GM12878 (cell line): ENCODE data around the gene RALGPS1. TPM values are rescaled to one million over a fixed set of nuclear protein-coding genes. Genes with fewer than 3 reads are reported as not detected.

Source experiments
- ATAC-seq: fragments of 200-7000 bp; cut with Tn5 transposase; 3 replicates; pipeline ENCODE4 v1.9.1; 2020; ENCODE audit warnings: mild to moderate bottlenecking, moderate library complexity
- BruUV-seq: library from RNA; stranded (reverse); fragments of 400-500 nt; replicated peaks from 2 replicates; lab custom pipeline; 2021; lab: Mats Ljungman, UMichigan
- CTCF ChIA-PET: fragments of 300-600 bp; sonication (Branson Sonifier 250); formaldehyde crosslinking; extraction: SDS; loops from one replicate; lab custom pipeline; 2021; ENCODE audit warnings: inconsistent platforms; lab: Yijun Ruan, JAX
- POLR2A ChIA-PET: fragments of 350-600 bp; formaldehyde crosslinking; extraction: SDS; loops from one replicate; lab custom pipeline; 2021; ENCODE audit warnings: inconsistent platforms; lab: Charles Lee
- RAD21 ChIA-PET: fragments of 300-600 bp; sonication (Branson Sonifier 250); formaldehyde crosslinking; loops from one replicate; lab custom pipeline; 2023; ENCODE audit warnings: antibody characterized with exemption; ENCODE audit not compliant: unreplicated experiment; lab: Charles Lee
- SMC1A ChIA-PET: fragments of 300-600 bp; sonication (Branson Sonifier 250); formaldehyde crosslinking; loops from one replicate; lab custom pipeline; 2023; ENCODE audit not compliant: unreplicated experiment, uncharacterized antibody; lab: Charles Lee
- DNase-seq: peaks from one replicate; pipeline ENCODE4 v3.0.0-alpha.2; 2011; ENCODE audit warnings: low read depth, low spot score
- FAIRE-seq: peaks from 3 replicates; lab custom pipeline; 2011; peaks lifted over from hg19 to GRCh38; lab: Jason Lieb, UNC
- H2AFZ ChIP-seq: 2 replicates; pipeline ENCODE4 v1.6.0; 2011; ENCODE audit warnings: low read depth, low read length, control low read depth; ENCODE audit not compliant: control insufficient read depth
- H3K27ac ChIP-seq: 2 replicates; pipeline ENCODE4 v1.5.1; 2011; ENCODE audit warnings: control low read depth; ENCODE audit not compliant: control insufficient read depth, insufficient read depth
- H3K27me3 ChIP-seq, 2 experiments: replicated peaks in 1 of 2; 2 replicates each; pipeline versions ENCODE4 v1.6.0 to v1.6.1; 2011; ENCODE audit warnings: low read length in 1 of 2; ENCODE audit not compliant: control insufficient read depth in 2 of 2, insufficient read depth in 2 of 2
- H3K36me3 ChIP-seq, 2 experiments: 2 replicates each; pipeline ENCODE4 v1.5.1; 2011; ENCODE audit warnings: low read length in 1 of 2; ENCODE audit not compliant: control insufficient read depth in 2 of 2, insufficient read depth in 2 of 2
- H3K4me1 ChIP-seq: 2 replicates; pipeline ENCODE4 v1.6.1; 2011; ENCODE audit warnings: mild to moderate bottlenecking, low read length, moderate library complexity, mixed read lengths; ENCODE audit not compliant: control insufficient read depth, insufficient read depth
- H3K4me2 ChIP-seq: 2 replicates; pipeline ENCODE4 v1.6.0; 2011; ENCODE audit warnings: control low read depth; ENCODE audit not compliant: control insufficient read depth, insufficient read depth
- H3K4me3 ChIP-seq: fragments of 200-600 bp; sonication (generic); 2 replicates; pipeline ENCODE4 v1.5.1; 2016
- H3K79me2 ChIP-seq: 2 replicates; pipeline ENCODE4 v1.6.0; 2011; ENCODE audit warnings: low read length; ENCODE audit not compliant: control insufficient read depth, insufficient read depth
- H3K9ac ChIP-seq: 2 replicates; pipeline ENCODE4 v1.8.0; 2011; ENCODE audit warnings: low read length, control low read depth, mixed read lengths; ENCODE audit not compliant: control insufficient read depth, insufficient read depth
- H3K9me3 ChIP-seq: replicated peaks from 3 replicates; pipeline ENCODE4 v1.5.1; 2011; ENCODE audit warnings: mild to moderate bottlenecking, low read length; ENCODE audit not compliant: control insufficient read depth, insufficient read depth
- H4K20me1 ChIP-seq: 2 replicates; pipeline ENCODE4 v1.6.0; 2011; ENCODE audit not compliant: control insufficient read depth, insufficient read depth
- ASH2L ChIP-seq: fragments of 300-600, 200-600 bp; sonication (generic); IDR thresholded peaks from 2 replicates; pipeline ENCODE4 v1.6.1; 2017; ENCODE audit warnings: low read depth, mild to moderate bottlenecking, borderline replicate concordance
- CBX5 ChIP-seq: sonication (generic); IDR thresholded peaks from 2 replicates; pipeline ENCODE4 v1.6.1; 2016; ENCODE audit warnings: low read depth, moderate library complexity, mild to moderate bottlenecking, inconsistent platforms
- CTCF ChIP-seq, 3 experiments: IDR thresholded peaks in 2 of 3; conservative IDR thresholded peaks in 1 of 3; 2 replicates each; pipeline ENCODE4 v1.5.1; 2011; ENCODE audit warnings: low read depth in 3 of 3, low read length in 3 of 3, mild to moderate bottlenecking in 3 of 3, control low read depth in 2 of 3, moderate library complexity in 2 of 3, inconsistent platforms in 1 of 3, mixed read lengths in 1 of 3; ENCODE audit not compliant: control insufficient read depth in 2 of 3, insufficient read depth in 1 of 3; ENCODE audit errors: extremely low read depth in 1 of 3
- ETV6 ChIP-seq, 2 experiments: fragments of 450-650 bp in 1 of 2; IDR thresholded peaks in 1 of 2; conservative IDR thresholded peaks in 1 of 2; 2 replicates each; pipeline ENCODE4 v1.6.1; 2014; ENCODE audit warnings: antibody characterized with exemption in 1 of 2, borderline replicate concordance in 1 of 2, low read depth in 1 of 2, mild to moderate bottlenecking in 1 of 2, moderate library complexity in 1 of 2
- FOXM1 ChIP-seq: IDR thresholded peaks from 2 replicates; pipeline ENCODE4 v1.6.1; 2012; ENCODE audit warnings: low read depth, mild to moderate bottlenecking, inconsistent platforms, low read length, moderate library complexity
- HCFC1 ChIP-seq: fragments of 150-350 bp; IDR thresholded peaks from 2 replicates; pipeline ENCODE4 v1.6.1; 2014; ENCODE audit warnings: low read length
- HDAC6 ChIP-seq: fragments of 200-600 bp; sonication (generic); IDR thresholded peaks from one replicate; pipeline ENCODE4 v1.8.0; 2017; ENCODE audit warnings: antibody characterized with exemption; ENCODE audit not compliant: unreplicated experiment
- MAX ChIP-seq: IDR thresholded peaks from 2 replicates; pipeline ENCODE4 v1.6.1; 2012; ENCODE audit warnings: low read depth, low read length, improper control_type of control experiment
- MEF2B ChIP-seq: fragments of 450-650 bp; IDR thresholded peaks from 2 replicates; pipeline ENCODE4 v1.6.1; 2018; ENCODE audit warnings: mild to moderate bottlenecking, moderate library complexity; ENCODE audit not compliant: partially characterized antibody, poor library complexity, severe bottlenecking
- NFYB ChIP-seq: IDR thresholded peaks from 2 replicates; pipeline ENCODE4 v1.6.1; 2011; ENCODE audit warnings: low read depth, mild to moderate bottlenecking, low read length, improper control_type of control experiment, moderate library complexity; ENCODE audit not compliant: insufficient read depth
- NR2C2 ChIP-seq: IDR thresholded peaks from 2 replicates; pipeline ENCODE4 v1.6.1; 2011; ENCODE audit warnings: borderline replicate concordance, low read depth; ENCODE audit not compliant: control insufficient read depth, insufficient read length
- PAX5 ChIP-seq: IDR thresholded peaks from 2 replicates; pipeline ENCODE4 v1.6.1; 2011; ENCODE audit warnings: low read depth, low read length, borderline replicate concordance
- STAT3 ChIP-seq: IDR thresholded peaks from 2 replicates; pipeline ENCODE4 v1.6.1; 2011; ENCODE audit warnings: low read depth, low read length, improper control_type of control experiment
- ZSCAN29 ChIP-seq: fragments of 450-650 bp; IDR thresholded peaks from 2 replicates; pipeline ENCODE4 v1.6.1; 2017; ENCODE audit warnings: mild to moderate bottlenecking, moderate library complexity
- WGBS: methylation state at CpG from one replicate; pipeline ENCODE4 v1.1.6; 2016; ENCODE audit warnings: low lambda C conversion rate; ENCODE audit not compliant: insufficient replicate concordance, insufficient coverage; ENCODE audit errors: missing lambda C conversion rate; 5-methylcytosine and 5-hydroxymethylcytosine counted together
- in situ Hi-C: fragments of 300-500 bp; cut with MboI; formaldehyde crosslinking; loops from 9 replicates; pipeline ENCODE4 v1.14.3; 2018; ENCODE audit warnings: mixed read lengths
- intact Hi-C: fragments of 100-400 bp; cut with micrococcal nuclease; formaldehyde crosslinking; loops from one replicate; pipeline ENCODE4 v1.14.2; 2022; ENCODE audit not compliant: unreplicated experiment
- polyA plus RNA-seq, 11 experiments: library from polyadenylated mRNA; depleted of rRNA in 4 of 11; unstranded in 6 of 11; stranded (reverse) in 5 of 11; fragments of >200 nt; fragmentation: Nextera tagmentation in 4 of 11; fragmentation: Illumina TruSeq in 1 of 11; extraction: Ambion mirVana in 4 of 11; extraction: Trizol in 1 of 11; gene quantifications; 1 replicate in 1 of 11; 2 replicates in 10 of 11; pipeline versions ENCODE4 v1.2.1 to v1.2.3, GENCODE V29; 2011 to 2016; ENCODE audit warnings: inconsistent platforms in 2 of 11, missing spikeins in 2 of 11, low read depth in 1 of 11
- total RNA-seq, 4 experiments: library from RNA; depleted of rRNA in 3 of 4; stranded (reverse); fragments of >200 nt in 3 of 4; fragmentation: Illumina TruSeq in 1 of 4; extraction: Trizol in 1 of 4; gene quantifications; 2 replicates each; pipeline versions ENCODE4 v1.2.1 to v1.2.3, GENCODE V29; 2013 to 2021

RALGPS1 gene
- total and polyA plus RNA-seq, 10 of the 15 experiments (the other 5 are each of a cell fraction or from before 2014, with no cell fraction given) = 0.13 to 5.6 (median 2.7) TPM

GRCh38 chr9:127221695-127222094, 307.1 kb downstream of the RALGPS1 start:
- H3K27me3 ChIP-seq = peaks cover 0 to 2% of the 10 kb centered on the region in 2 experiments; a peak in 2 of 4 replicates
- H3K36me3 ChIP-seq = no peaks in the 10 kb centered on the region
- BruUV-seq = no TSS peak
- intact Hi-C loops (no loop called here), in situ Hi-C loops (no loop called here)
- no peak overlapping the region for H2AFZ ChIP-seq
- no peaks in the 10 kb centered on the region for H4K20me1 ChIP-seq
- DNase-seq (no peak), ATAC-seq (no peak), FAIRE-seq (peak; percentile 69)
- no peak overlapping the region for H3K27ac ChIP-seq
- peaks cover 27% of the 10 kb centered on the region for H3K4me1 ChIP-seq
- H3K9me3 ChIP-seq = no peaks in the 10 kb centered on the region
- POLR2A ChIA-PET = no interaction called here
- 0% methylated on average over 2 of the region's 2 CpGs for WGBS
- H3K79me2 ChIP-seq = no peaks in the 10 kb centered on the region
- no peak for TF ChIP-seq MEF2B
- no peak for TF ChIP-seq FOXM1
- TF ChIP-seq PAX5 = no peak
- no peak for TF ChIP-seq NR2C2
- CTCF ChIA-PET = no interaction called here
- no peak overlapping the region for H3K4me3 ChIP-seq
- H3K4me2 ChIP-seq = no peak overlapping the region
- H3K9ac ChIP-seq = no peak overlapping the region
- SMC1A ChIA-PET = no interaction called here
- RAD21 ChIA-PET = interaction anchor here (1.0 kb wide), 1 partner anchor 176 kb away, joined by 3 read pairs; the partner anchor contains the start of gene SLC2A8

GRCh38 chr9:127222388-127223095, 308.0 kb downstream of the RALGPS1 start:
- POLR2A ChIA-PET = no interaction called here
- Histone ChIP-seq H3K27me3 (peaks cover 0 to 2% of the 10 kb centered on the region in 2 experiments; a peak in 2 of 4 replicates), H3K4me3 (no peak overlapping the region), H2AFZ (no peak overlapping the region), H3K4me1 (peaks cover 27% of the 10 kb centered on the region), H3K27ac (no peak overlapping the region), H3K4me2 (no peak overlapping the region), H3K36me3 (no peaks in the 10 kb centered on the region), H3K9ac (no peak overlapping the region), H4K20me1 (no peaks in the 10 kb centered on the region), H3K9me3 (no peaks in the 10 kb centered on the region), H3K79me2 (no peaks in the 10 kb centered on the region)
- FAIRE-seq (no peak), DNase-seq (no peak), ATAC-seq (no peak)
- CTCF ChIA-PET = interaction anchor here (1.2 to 2.6 kb wide), 2 partner anchors 8 to 174 kb away, joined by 6 to 9 read pairs; partner anchors contain the start of gene SLC2A8
- SMC1A ChIA-PET = interaction anchor here (1.6 kb wide), 1 partner anchor 65 kb away, joined by 3 read pairs; no protein-coding TSS in a partner anchor
- in situ Hi-C loops (no loop called here), intact Hi-C loops (no loop called here)
- no TSS peak for BruUV-seq
- 94% methylated on average over 15 of the region's 15 CpGs for WGBS
- RAD21 ChIA-PET = interaction anchor here (1.0 kb wide), 1 partner anchor 175 kb away, joined by 3 read pairs; the partner anchor contains the start of gene SLC2A8
- TF ChIP-seq STAT3 = no peak
- TF ChIP-seq ETV6 (conservative IDR thresholded peaks at IDR 0.05 in 1 of 2, IDR thresholded peaks at IDR 0.05 in 1 of 2; ENCODE audit: borderline replicate concordance in 1 of 2, low read depth in 1 of 2) = no peak
- TF ChIP-seq HDAC6 = no peak
- TF ChIP-seq CBX5 = no peak
- no peak for TF ChIP-seq CTCF (IDR thresholded peaks at IDR 0.05 in 2 of 3, conservative IDR thresholded peaks at IDR 0.05 in 1 of 3; ENCODE audit: control insufficient read depth in 2 of 3, extremely low read depth in 1 of 3, insufficient read depth in 1 of 3, low read depth in 3 of 3, low read length in 3 of 3)
- TF ChIP-seq MAX = no peak
- no peak for TF ChIP-seq HCFC1
- no peak for TF ChIP-seq ASH2L
- no peak for TF ChIP-seq NFYB
- TF ChIP-seq ZSCAN29 = no peak
